SK-N-SH (cell line): ENCODE results near the gene SYNJ1. TPM values are rescaled to one million over a fixed set of nuclear protein-coding genes. Genes with fewer than 3 reads are reported as not detected.

Experiments used
- CTCF ChIA-PET: fragments of 300-600, 350-600 bp; formaldehyde crosslinking; extraction: SDS; loops from one replicate; lab custom pipeline; 2021; lab: Yijun Ruan, JAX
- POLR2A ChIA-PET: fragments of 350-600 bp; sonication (Branson Sonifier 250); formaldehyde crosslinking; extraction: SDS; loops from one replicate; lab custom pipeline; 2020; ENCODE audit warnings: antibody characterized with exemption, inconsistent platforms; lab: Yijun Ruan, JAX
- DNase-seq: peaks from one replicate; pipeline ENCODE4 v3.0.0; 2012
- H2AFZ ChIP-seq: fragments of 200-600 bp; sonication (generic); 2 replicates; pipeline ENCODE4 v1.8.1; 2016; ENCODE audit warnings: antibody characterized with exemption, mild to moderate bottlenecking, low read depth
- H3F3A ChIP-seq: fragments of 200-600 bp; sonication (generic); replicated peaks from 2 replicates; pipeline ENCODE3; 2016; ENCODE audit warnings: antibody characterized with exemption, mild to moderate bottlenecking; ENCODE audit not compliant: insufficient read depth
- H3K27ac ChIP-seq, 2 experiments: fragments of 200-500 bp in 1 of 2; fragments of 200-600 bp in 1 of 2; sonication (Bioruptor generic) in 1 of 2; sonication (generic), shearing (Covaris generic) in 1 of 2; 2 replicates each; pipeline versions ENCODE4 v1.5.1 to v1.6.1; 2014 to 2016; ENCODE audit warnings: low read depth in 2 of 2, inconsistent platforms in 1 of 2, low read length in 1 of 2, mild to moderate bottlenecking in 1 of 2, mixed read lengths in 1 of 2
- H3K27me3 ChIP-seq: fragments of 200-600 bp; sonication (generic), shearing (Covaris generic); 2 replicates; pipeline ENCODE4 v1.6.1; 2016; ENCODE audit warnings: mixed run types; ENCODE audit not compliant: insufficient read depth
- H3K36me3 ChIP-seq, 2 experiments: fragments of 200-500 bp in 1 of 2; fragments of 200-600 bp in 1 of 2; sonication (Bioruptor generic) in 1 of 2; sonication (generic) in 1 of 2; replicated peaks in 1 of 2; 2 replicates each; pipeline versions ENCODE3 to v1.5.1; 2014 to 2016; ENCODE audit warnings: low read length in 1 of 2, mild to moderate bottlenecking in 1 of 2; ENCODE audit not compliant: insufficient read depth in 2 of 2, control insufficient read depth in 1 of 2
- H3K4me1 ChIP-seq, 2 experiments: fragments of 200-500 bp in 1 of 2; fragments of 200-600 bp in 1 of 2; sonication (Bioruptor generic) in 1 of 2; sonication (generic), shearing (Covaris generic) in 1 of 2; 2 replicates each; pipeline versions ENCODE4 v1.5.1 to v1.6.1; 2014 to 2016; ENCODE audit warnings: low read depth in 1 of 2, low read length in 1 of 2, mixed run types in 1 of 2; ENCODE audit not compliant: insufficient read depth in 2 of 2, control insufficient read depth in 1 of 2
- H3K4me2 ChIP-seq: fragments of 200-600 bp; sonication (generic), shearing (Covaris generic); 2 replicates; pipeline ENCODE4 v1.6.1; 2017; ENCODE audit warnings: mixed run types
- H3K4me3 ChIP-seq, 2 experiments: fragments of 200-500 bp in 1 of 2; fragments of 200-600 bp in 1 of 2; sonication (Bioruptor generic) in 1 of 2; sonication (generic), shearing (Covaris generic) in 1 of 2; 2 replicates each; pipeline versions ENCODE4 v1.5.1 to v1.8.1; 2014 to 2016; ENCODE audit warnings: low read depth in 2 of 2, inconsistent platforms in 1 of 2, low read length in 1 of 2, mild to moderate bottlenecking in 1 of 2, mixed read lengths in 1 of 2, moderate library complexity in 1 of 2
- H3K79me2 ChIP-seq: fragments of 200-600 bp; sonication (generic); 2 replicates; pipeline ENCODE4 v1.8.1; 2017; ENCODE audit warnings: mild to moderate bottlenecking; ENCODE audit not compliant: insufficient read depth
- H3K9ac ChIP-seq: fragments of 200-600 bp; sonication (generic); 2 replicates; pipeline ENCODE4 v1.6.1; 2017; ENCODE audit warnings: mixed run types
- H3K9me2 ChIP-seq: fragments of 200-600 bp; sonication (generic); 2 replicates; pipeline ENCODE4 v1.6.1; 2017; ENCODE audit warnings: mixed run types
- H3K9me3 ChIP-seq: fragments of 200-600 bp; sonication (generic); 2 replicates; pipeline ENCODE4 v1.6.1; 2017; ENCODE audit warnings: mixed run types, mild to moderate bottlenecking, moderate library complexity
- H4K20me1 ChIP-seq: fragments of 200-600 bp; sonication (generic); 2 replicates; pipeline ENCODE4 v1.6.1; 2017; ENCODE audit warnings: mild to moderate bottlenecking, mixed run types; ENCODE audit not compliant: insufficient read depth
- FOSL2 ChIP-seq: IDR thresholded peaks from 2 replicates; pipeline ENCODE4 v1.4.0; 2012; ENCODE audit warnings: low read depth, mild to moderate bottlenecking, moderate library complexity, borderline replicate concordance
- FOXJ3 ChIP-seq: sonication (generic); formaldehyde crosslinking; IDR thresholded peaks from 2 replicates; pipeline ENCODE4 v1.5.1; 2020; ENCODE audit warnings: mild to moderate bottlenecking, missing genetic modification reagents
- JUND ChIP-seq: IDR thresholded peaks from 2 replicates; pipeline ENCODE4 v1.4.0; 2012
- RFX5 ChIP-seq: IDR thresholded peaks from 2 replicates; pipeline ENCODE4 v1.6.1; 2012; ENCODE audit warnings: mild to moderate bottlenecking, improper control_type of control experiment, low read length
- polyA plus RNA-seq, 3 experiments: library from polyadenylated mRNA; depleted of rRNA; stranded (reverse); fragments of >200 nt; gene quantifications; 2 replicates each; pipeline ENCODE4 v1.2.3, GENCODE V29; 2012
- TF ChIP-seq, protein P1 (sequence below): IDR thresholded peaks from 2 replicates; pipeline ENCODE4 v1.4.0; 2012; ENCODE audit warnings: low read depth, borderline replicate concordance
- TF ChIP-seq, protein P2 (sequence below): IDR thresholded peaks from 2 replicates; pipeline ENCODE4 v1.4.0; 2012; ENCODE audit warnings: low read depth, borderline replicate concordance

SYNJ1 gene
- polyA plus RNA-seq, 1 of the 3 experiments (the other 2 are of a cell fraction), result 3.3 TPM

DNA sequence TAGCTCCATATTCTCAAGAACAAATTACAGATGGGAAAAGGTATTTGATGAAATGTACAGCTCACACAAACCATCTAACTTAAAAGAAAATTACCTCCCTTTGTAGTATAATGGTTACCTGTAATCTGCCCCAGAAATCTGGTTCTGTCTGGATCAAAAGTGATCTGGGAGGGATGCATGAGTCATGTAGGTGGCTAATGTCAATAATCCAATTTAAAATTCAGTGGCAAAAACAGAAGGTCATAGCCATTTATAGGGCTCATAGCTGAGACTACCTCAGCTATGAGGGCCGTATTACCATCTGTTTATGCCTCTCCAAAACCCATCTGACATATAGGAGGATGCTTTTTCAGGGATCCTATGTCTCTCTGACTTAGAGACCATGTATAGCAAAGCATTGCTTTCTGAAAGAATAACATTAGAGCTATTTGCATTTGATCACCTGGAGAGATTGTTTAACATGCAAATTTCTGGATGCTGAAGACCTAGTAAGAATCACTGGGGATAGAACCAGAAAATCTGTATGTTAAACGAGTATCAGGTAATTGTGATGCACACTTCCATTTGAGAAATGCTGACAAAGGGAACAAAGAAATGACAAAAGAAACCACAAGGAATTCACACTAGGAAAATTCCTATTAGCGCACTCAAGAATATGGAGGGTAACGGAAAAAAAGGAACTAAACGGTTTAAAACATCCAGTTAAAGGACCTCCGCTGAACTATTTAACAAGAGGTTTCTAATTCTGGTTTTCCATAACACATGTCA is 26.2 kb upstream of the SYNJ1 start (continued):
- TF ChIP-seq, protein P1, sequence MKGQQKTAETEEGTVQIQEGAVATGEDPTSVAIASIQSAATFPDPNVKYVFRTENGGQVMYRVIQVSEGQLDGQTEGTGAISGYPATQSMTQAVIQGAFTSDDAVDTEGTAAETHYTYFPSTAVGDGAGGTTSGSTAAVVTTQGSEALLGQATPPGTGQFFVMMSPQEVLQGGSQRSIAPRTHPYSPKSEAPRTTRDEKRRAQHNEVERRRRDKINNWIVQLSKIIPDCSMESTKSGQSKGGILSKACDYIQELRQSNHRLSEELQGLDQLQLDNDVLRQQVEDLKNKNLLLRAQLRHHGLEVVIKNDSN, result no peak
- TF ChIP-seq, all 33 proteins: peak for 0

DNA sequence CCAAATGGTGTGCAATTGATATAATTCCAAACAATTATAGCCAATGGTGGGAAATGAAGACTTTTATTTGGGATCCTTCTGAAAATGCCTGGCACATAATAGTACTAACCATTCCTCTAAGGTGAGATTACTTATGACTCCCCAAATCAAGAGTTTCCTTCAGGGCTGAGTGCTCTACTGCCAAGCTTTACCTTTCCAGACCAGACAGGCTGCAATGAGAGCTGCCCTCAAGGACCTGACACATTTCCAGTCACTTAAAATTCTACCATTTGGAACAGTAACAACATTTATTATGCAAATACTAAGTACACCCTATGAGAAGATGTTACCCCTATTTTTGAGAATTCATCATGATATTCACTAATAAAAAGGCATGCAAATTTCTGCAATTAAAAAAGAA is 22.6 kb upstream of the SYNJ1 start:
- Histone ChIP-seq H2AFZ (no peak overlapping the region), H3K9ac (no peak overlapping the region), H3K27me3 (no peaks in the 10 kb centered on the region), H3F3A (peaks cover 3% of the 10 kb centered on the region), H3K4me1 (no peaks in the 10 kb centered on the region; a peak in 1 of 4 replicates), H3K9me3 (no peaks in the 10 kb centered on the region), H3K27ac (no peak overlapping the region), H4K20me1 (no peaks in the 10 kb centered on the region), H3K4me3 (no peak overlapping the region), H3K9me2 (no peaks in the 10 kb centered on the region), H3K4me2 (no peak overlapping the region), H3K79me2 (peaks cover 9% of the 10 kb centered on the region; the same call in 1 of the 2 replicates), H3K36me3 (peaks cover 66 to 69% of the 10 kb centered on the region in 2 experiments)
- DNase-seq, result no peak
- ChIA-PET CTCF (no interaction called here), POLR2A (no interaction called here)
- TF ChIP-seq, protein P2, sequence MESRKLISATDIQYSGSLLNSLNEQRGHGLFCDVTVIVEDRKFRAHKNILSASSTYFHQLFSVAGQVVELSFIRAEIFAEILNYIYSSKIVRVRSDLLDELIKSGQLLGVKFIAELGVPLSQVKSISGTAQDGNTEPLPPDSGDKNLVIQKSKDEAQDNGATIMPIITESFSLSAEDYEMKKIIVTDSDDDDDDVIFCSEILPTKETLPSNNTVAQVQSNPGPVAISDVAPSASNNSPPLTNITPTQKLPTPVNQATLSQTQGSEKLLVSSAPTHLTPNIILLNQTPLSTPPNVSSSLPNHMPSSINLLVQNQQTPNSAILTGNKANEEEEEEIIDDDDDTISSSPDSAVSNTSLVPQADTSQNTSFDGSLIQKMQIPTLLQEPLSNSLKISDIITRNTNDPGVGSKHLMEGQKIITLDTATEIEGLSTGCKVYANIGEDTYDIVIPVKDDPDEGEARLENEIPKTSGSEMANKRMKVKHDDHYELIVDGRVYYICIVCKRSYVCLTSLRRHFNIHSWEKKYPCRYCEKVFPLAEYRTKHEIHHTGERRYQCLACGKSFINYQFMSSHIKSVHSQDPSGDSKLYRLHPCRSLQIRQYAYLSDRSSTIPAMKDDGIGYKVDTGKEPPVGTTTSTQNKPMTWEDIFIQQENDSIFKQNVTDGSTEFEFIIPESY, result no peak
- TF ChIP-seq FOSL2 (no peak), RFX5 (no peak), JUND (no peak)
- TF ChIP-seq, all 33 proteins: peak for 0

DNA sequence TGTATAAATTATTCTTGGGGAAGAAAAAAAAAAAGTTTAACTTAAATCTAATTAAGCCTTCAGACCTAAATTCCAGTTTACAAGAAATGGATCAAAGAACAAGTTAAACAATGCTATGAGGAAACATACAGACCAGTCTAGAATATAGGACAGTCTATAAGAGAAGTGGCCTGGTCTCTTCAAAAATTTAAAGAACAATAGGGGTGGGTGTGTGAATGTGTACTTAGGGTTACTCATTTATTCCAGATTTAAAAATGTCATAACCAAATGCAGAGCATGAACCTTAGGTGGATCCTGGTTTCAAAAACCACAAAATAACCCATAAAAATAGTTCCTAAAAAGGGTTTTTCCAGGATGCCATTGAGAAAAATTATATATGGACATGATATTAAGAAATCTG is 21.8 kb upstream of the SYNJ1 start:
- DNase-seq, result no peak
- H3F3A ChIP-seq, result peaks cover 3% of the 10 kb centered on the region
- no peaks in the 10 kb centered on the region for H3K9me3 ChIP-seq
- POLR2A ChIA-PET, result no interaction called here
- H3K27ac ChIP-seq, result no peak overlapping the region
- peaks cover 9% of the 10 kb centered on the region; the same call in 1 of the 2 replicates for H3K79me2 ChIP-seq
- H4K20me1 ChIP-seq, result no peaks in the 10 kb centered on the region
- no peak overlapping the region for H2AFZ ChIP-seq
- H3K9ac ChIP-seq, result no peak overlapping the region
- TF ChIP-seq FOXJ3 (CRISPR knock-in tag), result no peak
- TF ChIP-seq, all 33 proteins: peak for 0
- Histone ChIP-seq H3K36me3 (peaks cover 66 to 69% of the 10 kb centered on the region in 2 experiments), H3K4me1 (no peaks in the 10 kb centered on the region; a peak in 1 of 4 replicates), H3K9me2 (no peaks in the 10 kb centered on the region), H3K4me3 (no peak overlapping the region), H3K4me2 (no peak overlapping the region), H3K27me3 (no peaks in the 10 kb centered on the region)
- CTCF ChIA-PET, result no interaction called here
